CD8-positive, alpha-beta memory T cell (primary cell): Measurements from ENCODE around the gene POLL. TPM values are rescaled to one million over a fixed set of nuclear protein-coding genes. Genes with fewer than 3 reads are reported as not detected.

Experiments
- CTCF ChIA-PET: fragments of 350-600 bp; sonication (Branson Sonifier 250); formaldehyde crosslinking; loops from one replicate; lab custom pipeline; 2021; ENCODE audit warnings: antibody characterized with exemption; lab: Charles Lee
- POLR2A ChIA-PET: fragments of 350-600 bp; sonication (Branson Sonifier 250); formaldehyde crosslinking; loops from one replicate; lab custom pipeline; 2021; ENCODE audit warnings: antibody characterized with exemption; lab: Charles Lee
- DNase-seq, 5 donors: peaks; one replicate each; pipeline versions ENCODE4 v3.0.0 to v3.0.0-alpha.2; 2020 to 2022; ENCODE audit warnings: mixed read lengths in 1 of 5
- H3K27ac ChIP-seq: one replicate; pipeline ENCODE4 v1.7.0; 2013; ENCODE audit warnings: low read depth, mild to moderate bottlenecking, low read length, moderate library complexity
- H3K27me3 ChIP-seq: 2 replicates; pipeline ENCODE4 v1.7.0; 2013; ENCODE audit warnings: low read length, mild to moderate bottlenecking; ENCODE audit not compliant: insufficient read depth, poor library complexity, severe bottlenecking
- H3K36me3 ChIP-seq: 2 replicates; pipeline ENCODE4 v1.7.0; 2013; ENCODE audit warnings: mild to moderate bottlenecking, low read length, moderate library complexity; ENCODE audit not compliant: insufficient read depth
- H3K4me1 ChIP-seq: 2 replicates; pipeline ENCODE4 v1.7.0; 2013; ENCODE audit warnings: mild to moderate bottlenecking, low read length, moderate library complexity; ENCODE audit not compliant: insufficient read depth
- H3K4me3 ChIP-seq: 2 replicates; pipeline ENCODE4 v1.7.0; 2013; ENCODE audit warnings: mild to moderate bottlenecking, low read length
- H3K9me3 ChIP-seq: 2 replicates; pipeline ENCODE4 v1.7.0; 2013; ENCODE audit warnings: mild to moderate bottlenecking, low read length
- H3K27ac Mint-ChIP-seq, 8 donors: one replicate each; pipeline ENCODE4 v1.8.0; 2020 to 2021; ENCODE audit warnings: mixed read lengths in 8 of 8, mild to moderate bottlenecking in 6 of 8, inconsistent platforms in 3 of 8, moderate library complexity in 3 of 8
- H3K27me3 Mint-ChIP-seq, 2 donors: one replicate each; pipeline ENCODE4 v1.8.0; 2020 to 2021; ENCODE audit warnings: mixed read lengths in 2 of 2, mild to moderate bottlenecking in 1 of 2, moderate library complexity in 1 of 2
- H3K36me3 Mint-ChIP-seq, 3 donors: one replicate each; pipeline ENCODE4 v1.8.0; 2020 to 2021; ENCODE audit warnings: mixed read lengths in 3 of 3, inconsistent platforms in 1 of 3, mild to moderate bottlenecking in 1 of 3
- H3K4me1 Mint-ChIP-seq, 3 donors: one replicate each; pipeline ENCODE4 v1.8.0; 2020 to 2021; ENCODE audit warnings: mixed read lengths in 3 of 3, inconsistent platforms in 1 of 3, mild to moderate bottlenecking in 1 of 3
- H3K4me3 Mint-ChIP-seq, 7 donors: one replicate each; pipeline ENCODE4 v1.8.0; 2020 to 2021; ENCODE audit warnings: mixed read lengths in 7 of 7, mild to moderate bottlenecking in 6 of 7, moderate library complexity in 4 of 7, inconsistent platforms in 2 of 7
- H3K9me3 Mint-ChIP-seq, 5 donors: one replicate each; pipeline ENCODE4 v1.8.0; 2020 to 2022; ENCODE audit warnings: mixed read lengths in 5 of 5, mild to moderate bottlenecking in 3 of 5, moderate library complexity in 2 of 5, inconsistent platforms in 1 of 5
- polyA plus RNA-seq: library from polyadenylated mRNA; unstranded; fragments of 300-500 nt; fragmentation: Illumina TruSeq; gene quantifications from one replicate; pipeline ENCODE4 v1.2.3, GENCODE V29; 2021
- total RNA-seq, 2 experiments: library from RNA; stranded (reverse); gene quantifications; one replicate each; pipeline ENCODE4 v1.2.3, GENCODE V29; 2021

POLL gene
- total and polyA plus RNA-seq, 3 experiments from 2014 or later: 15.9 to 32.6 (median 30.9) TPM

- peak overlapping the region; percentile 43 for H3K27ac ChIP-seq
- no peaks in the 10 kb centered on the region for H3K9me3 Mint-ChIP-seq
- peaks cover 6% of the 10 kb centered on the region for H3K36me3 ChIP-seq
- peaks cover 6% of the 10 kb centered on the region for H3K4me1 ChIP-seq
- no peak overlapping the region for H3K4me3 ChIP-seq
- no peaks in the 10 kb centered on the region for H3K27me3 Mint-ChIP-seq
- ChIA-PET CTCF (no interaction called here), POLR2A (no interaction called here)
- DNase-seq: no peak
- no peak overlapping the region for H3K4me3 Mint-ChIP-seq
- H3K4me1 Mint-ChIP-seq: peaks cover 0 to 1% (median 0%) of the 10 kb centered on the region in 3 donors
- peaks cover 0 to 28% (median 5%) of the 10 kb centered on the region in 3 donors for H3K36me3 Mint-ChIP-seq
- no peak overlapping the region for H3K27ac Mint-ChIP-seq
- H3K9me3 ChIP-seq: no peaks in the 10 kb centered on the region
- no peaks in the 10 kb centered on the region for H3K27me3 ChIP-seq
Measured at GRCh38 chr10:101575091-101575490, 13.0 kb downstream of the POLL start.

GRCh38 chr10:101573885-101574753 is 13.9 kb downstream of the POLL start:
- H3K4me3 ChIP-seq: no peak overlapping the region
- POLR2A ChIA-PET: no interaction called here
- Mint-ChIP-seq H3K36me3 (peaks cover 0 to 19% (median 5%) of the 10 kb centered on the region in 3 donors), H3K27me3 (peaks cover 3 to 7% of the 10 kb centered on the region in 2 donors), H3K9me3 (no peaks in the 10 kb centered on the region), H3K27ac (peak overlapping the region in 1 of 8 donors; percentile 88), H3K4me1 (peaks cover 5 to 11% (median 5%) of the 10 kb centered on the region in 3 donors), H3K4me3 (no peak overlapping the region)
- no peaks in the 10 kb centered on the region for H3K9me3 ChIP-seq
- no peak for DNase-seq
- H3K27me3 ChIP-seq: peaks cover 9% of the 10 kb centered on the region
- H3K36me3 ChIP-seq: peaks cover 6% of the 10 kb centered on the region
- peaks cover 14% of the 10 kb centered on the region for H3K4me1 ChIP-seq
- H3K27ac ChIP-seq: no peak overlapping the region
- CTCF ChIA-PET: interaction anchor here (1.5 kb wide), 1 partner anchor 361 kb away, joined by 5 read pairs; no protein-coding TSS in a partner anchor

- peaks cover 5 to 14% (median 5%) of the 10 kb centered on the region in 3 donors for H3K4me1 Mint-ChIP-seq
- DNase-seq: no peak
- peaks cover 0 to 7% (median 0%) of the 10 kb centered on the region in 3 donors for H3K36me3 Mint-ChIP-seq
- Histone ChIP-seq H3K27ac (no peak overlapping the region), H3K4me3 (no peak overlapping the region), H3K4me1 (peaks cover 14% of the 10 kb centered on the region), H3K36me3 (no peaks in the 10 kb centered on the region), H3K27me3 (peaks cover 22% of the 10 kb centered on the region), H3K9me3 (no peaks in the 10 kb centered on the region)
- CTCF ChIA-PET: interaction anchor here (1.5 kb wide), 1 partner anchor 359 kb away, joined by 5 read pairs; no protein-coding TSS in a partner anchor
- peaks cover 12 to 19% of the 10 kb centered on the region in 2 donors for H3K27me3 Mint-ChIP-seq
- POLR2A ChIA-PET: no interaction called here
- peak overlapping the region in 1 of 8 donors; percentile 75 for H3K27ac Mint-ChIP-seq
- no peaks in the 10 kb centered on the region for H3K9me3 Mint-ChIP-seq
- H3K4me3 Mint-ChIP-seq: no peak overlapping the region
Measured at GRCh38 chr10:101572785-101573184, 15.3 kb downstream of the POLL start.

DNA sequence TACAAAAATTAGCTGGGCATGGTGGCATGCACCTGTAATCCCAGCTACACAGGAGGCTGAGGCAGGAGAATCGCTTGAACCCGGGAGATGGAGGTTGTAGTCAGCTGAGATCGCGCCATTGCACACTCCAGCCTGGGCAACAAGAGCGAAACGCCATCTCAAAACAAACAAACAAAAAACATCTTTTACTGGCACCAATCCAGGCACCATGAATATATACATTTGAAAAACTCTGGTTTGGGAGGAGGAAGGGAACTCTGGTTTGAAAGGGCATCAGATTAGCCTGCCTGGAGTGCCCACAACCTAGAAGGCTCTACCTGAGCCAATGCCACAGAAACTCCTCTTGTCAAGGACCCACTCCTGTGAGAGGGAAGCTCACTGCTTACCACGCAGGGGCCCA is 15.9 kb downstream of the POLL start:
- H3K27me3 ChIP-seq: peaks cover 28% of the 10 kb centered on the region
- H3K4me1 ChIP-seq: peaks cover 14% of the 10 kb centered on the region
- Mint-ChIP-seq H3K27ac (peak overlapping the region in 1 of 8 donors; percentile 51), H3K36me3 (peaks cover 0 to 5% (median 0%) of the 10 kb centered on the region in 3 donors), H3K27me3 (peaks cover 17 to 26% of the 10 kb centered on the region in 2 donors), H3K4me3 (no peak overlapping the region), H3K4me1 (peaks cover 7 to 14% (median 10%) of the 10 kb centered on the region in 3 donors), H3K9me3 (no peaks in the 10 kb centered on the region)
- no peak for DNase-seq
- CTCF ChIA-PET: interaction anchor here (2.0 to 3.6 kb wide), 3 partner anchors 15 to 359 kb away, joined by 5 to 60 read pairs (median 22); partner anchors contain the start of genes DPCD and POLL
- H3K36me3 ChIP-seq: no peaks in the 10 kb centered on the region
- no peaks in the 10 kb centered on the region for H3K9me3 ChIP-seq
- no peak overlapping the region for H3K27ac ChIP-seq
- POLR2A ChIA-PET: interaction anchor here (0.6 kb wide), 1 partner anchor 73 kb away, joined by 3 read pairs; no protein-coding TSS in a partner anchor
- no peak overlapping the region for H3K4me3 ChIP-seq

DNA sequence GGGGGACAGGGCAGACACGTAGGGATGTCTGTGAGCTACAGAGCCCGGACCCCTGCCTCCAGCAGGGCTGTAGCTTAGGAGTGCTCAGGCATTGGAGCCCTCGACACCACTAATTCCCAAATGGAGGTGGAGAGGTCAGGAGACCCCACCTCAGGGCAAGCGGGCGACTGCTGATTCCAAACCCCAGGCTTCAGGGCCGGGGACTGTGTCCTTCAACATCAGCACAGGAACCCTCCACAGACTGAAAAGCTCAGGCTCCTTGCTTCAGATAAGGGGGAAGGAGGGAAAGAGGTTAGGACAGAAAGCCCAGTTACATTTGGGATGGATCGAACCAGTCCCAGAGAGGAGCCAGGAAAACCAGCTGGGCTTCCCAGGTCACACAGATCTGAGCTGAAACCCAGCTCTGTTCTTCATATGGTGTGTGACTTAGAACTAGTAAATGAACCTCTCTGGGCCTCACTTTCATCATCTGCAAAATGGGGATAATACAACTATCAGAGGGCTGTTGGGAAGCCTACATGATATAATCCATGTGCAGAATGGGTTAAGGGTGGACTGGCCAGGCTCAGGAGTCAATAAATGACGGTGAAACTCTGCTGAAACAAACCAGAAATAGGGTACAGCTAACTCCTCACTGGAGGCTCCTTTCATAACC is 16.7 kb downstream of the POLL start:
- no peak overlapping the region for H3K4me3 ChIP-seq
- H3K27me3 ChIP-seq: peaks cover 33% of the 10 kb centered on the region
- H3K36me3 ChIP-seq: no peaks in the 10 kb centered on the region
- peaks cover 0 to 2% (median 0%) of the 10 kb centered on the region in 3 donors for H3K36me3 Mint-ChIP-seq
- peak overlapping the region in 2 of 8 donors; percentile 54 to 89 for H3K27ac Mint-ChIP-seq
- CTCF ChIA-PET: interaction anchor here (0.8 to 3.6 kb wide), 14 partner anchors 10 to 410 kb away, joined by 3 to 60 read pairs (median 4); partner anchors contain the start of genes DPCD and POLL
- H3K4me3 Mint-ChIP-seq: peak overlapping the region in 3 of 7 donors; percentile 19 to 62 (median 28)
- peaks cover 14% of the 10 kb centered on the region for H3K4me1 ChIP-seq
- POLR2A ChIA-PET: interaction anchor here (0.6 kb wide), 1 partner anchor 72 kb away, joined by 3 read pairs; no protein-coding TSS in a partner anchor
- H3K9me3 ChIP-seq: no peaks in the 10 kb centered on the region
- H3K27me3 Mint-ChIP-seq: peaks cover 21 to 31% of the 10 kb centered on the region in 2 donors
- peaks cover 9 to 18% (median 15%) of the 10 kb centered on the region in 3 donors for H3K4me1 Mint-ChIP-seq
- DNase-seq: no peak
- no peak overlapping the region for H3K27ac ChIP-seq
- no peaks in the 10 kb centered on the region for H3K9me3 Mint-ChIP-seq

DNA sequence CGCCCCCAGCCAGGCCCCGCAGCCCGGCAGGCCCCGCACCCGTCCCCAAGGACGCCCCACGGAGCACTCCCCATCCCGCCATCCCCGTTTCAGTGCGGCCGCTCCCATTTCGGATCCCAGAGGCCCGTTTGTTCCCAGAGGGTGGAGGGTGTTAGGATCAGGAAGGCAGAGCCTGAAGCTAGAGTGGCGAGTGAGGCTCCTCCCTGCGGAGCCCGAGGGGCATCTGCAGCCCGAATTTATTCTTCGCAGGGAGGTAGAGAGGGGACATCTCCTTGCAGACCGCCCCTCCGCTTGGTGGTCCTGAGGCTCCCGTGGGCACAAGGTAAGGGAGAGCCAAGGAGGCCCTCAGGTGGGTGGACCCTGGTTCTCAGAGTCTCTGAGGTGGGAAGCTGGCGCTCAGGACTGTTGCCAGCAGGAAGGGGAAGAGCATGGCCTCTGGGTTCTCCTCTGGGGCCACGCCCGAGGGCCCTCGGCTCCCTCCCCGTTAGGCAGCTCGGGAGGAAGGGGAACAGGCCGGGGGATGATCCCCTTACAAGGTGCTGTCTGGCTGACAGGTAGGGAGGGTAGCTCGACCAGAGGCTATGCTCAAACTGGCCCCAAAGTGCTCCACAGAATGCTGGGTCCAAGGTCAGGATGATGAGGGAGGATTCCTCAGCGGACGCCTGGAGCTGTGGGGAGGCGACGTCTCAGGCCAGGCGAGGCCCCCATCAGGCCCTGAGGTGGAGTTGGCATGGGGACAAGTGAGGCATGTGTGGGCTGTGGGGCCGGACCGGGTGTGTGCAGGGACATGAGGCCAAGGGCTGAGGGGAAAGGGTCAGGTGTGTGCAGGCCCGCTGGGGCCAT is 17.4 kb downstream of the POLL start:
- ChIA-PET CTCF (interaction anchor here (0.6 to 3.6 kb wide), 18 partner anchors 11 to 409 kb away, joined by 3 to 60 read pairs (median 4); partner anchors contain the start of genes DPCD and POLL), POLR2A (no interaction called here)
- Histone ChIP-seq H3K9me3 (no peaks in the 10 kb centered on the region), H3K4me1 (peaks cover 14% of the 10 kb centered on the region), H3K27ac (no peak overlapping the region), H3K27me3 (peaks cover 33% of the 10 kb centered on the region), H3K4me3 (no peak overlapping the region), H3K36me3 (no peaks in the 10 kb centered on the region)
- no peaks in the 10 kb centered on the region for H3K9me3 Mint-ChIP-seq
- peak overlapping the region in 6 of 7 donors; percentile 46 to 89 (median 73) for H3K4me3 Mint-ChIP-seq
- peaks cover 26 to 37% of the 10 kb centered on the region in 2 donors for H3K27me3 Mint-ChIP-seq
- peaks cover 11 to 21% (median 15%) of the 10 kb centered on the region in 3 donors for H3K4me1 Mint-ChIP-seq
- H3K36me3 Mint-ChIP-seq: no peaks in the 10 kb centered on the region
- no peak for DNase-seq
- peak overlapping the region in 2 of 8 donors; percentile 54 to 89 for H3K27ac Mint-ChIP-seq
